VCaP (cell line): ENCODE data around the gene SPCS1.

Source experiments
- H3K27ac ChIP-seq: fragments of 450-650 bp; 2 replicates; pipeline ENCODE4 v1.5.1; 2017
- TF ChIP-seq, protein P1 (sequence below): fragments of 450-650 bp; conservative IDR thresholded peaks from 2 replicates; pipeline ENCODE4 v1.5.1; 2017; ENCODE audit warnings: mild to moderate bottlenecking, moderate library complexity

The SPCS1 gene

DNA sequence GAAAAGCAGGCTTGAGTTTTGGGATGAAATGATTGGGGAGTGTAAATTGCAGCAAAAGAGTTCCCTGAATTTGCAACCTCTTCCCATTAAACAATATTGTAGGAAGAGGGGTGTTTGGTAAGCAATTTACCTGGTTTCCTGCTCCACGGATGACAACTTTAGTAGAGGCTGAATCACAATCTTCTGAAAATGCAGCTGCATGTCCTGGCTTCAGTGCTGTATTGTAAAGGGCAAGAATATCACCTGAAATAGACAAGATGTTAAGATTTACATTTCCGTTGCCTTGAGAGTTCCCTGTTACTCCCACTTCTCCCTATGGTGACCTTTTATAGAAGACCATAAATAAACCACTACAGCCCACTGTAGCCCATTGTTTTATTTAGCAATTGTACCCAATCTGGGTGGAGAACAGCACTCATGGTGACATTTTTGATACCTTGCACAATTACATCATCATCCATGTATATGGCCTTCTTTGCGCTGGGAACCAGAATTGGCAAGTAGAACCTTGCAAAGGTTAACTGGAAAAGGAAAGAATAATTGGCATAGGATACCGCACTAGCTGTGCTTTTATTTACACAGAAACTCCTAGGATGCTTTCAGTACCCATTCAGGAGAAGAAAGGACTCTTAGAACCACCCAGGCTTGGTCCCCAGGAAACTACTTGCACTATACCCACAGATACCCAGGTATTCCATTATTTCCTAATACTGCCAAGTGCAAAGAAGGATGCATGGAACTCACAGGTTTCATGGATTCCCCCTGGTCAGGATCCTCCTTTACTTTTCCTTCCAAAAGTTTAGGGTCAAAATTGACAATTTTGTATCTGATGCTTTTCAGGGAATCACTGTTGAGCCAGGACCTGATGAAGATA, 9.9 kb upstream of the SPCS1 start:
- TF ChIP-seq, protein P1, sequence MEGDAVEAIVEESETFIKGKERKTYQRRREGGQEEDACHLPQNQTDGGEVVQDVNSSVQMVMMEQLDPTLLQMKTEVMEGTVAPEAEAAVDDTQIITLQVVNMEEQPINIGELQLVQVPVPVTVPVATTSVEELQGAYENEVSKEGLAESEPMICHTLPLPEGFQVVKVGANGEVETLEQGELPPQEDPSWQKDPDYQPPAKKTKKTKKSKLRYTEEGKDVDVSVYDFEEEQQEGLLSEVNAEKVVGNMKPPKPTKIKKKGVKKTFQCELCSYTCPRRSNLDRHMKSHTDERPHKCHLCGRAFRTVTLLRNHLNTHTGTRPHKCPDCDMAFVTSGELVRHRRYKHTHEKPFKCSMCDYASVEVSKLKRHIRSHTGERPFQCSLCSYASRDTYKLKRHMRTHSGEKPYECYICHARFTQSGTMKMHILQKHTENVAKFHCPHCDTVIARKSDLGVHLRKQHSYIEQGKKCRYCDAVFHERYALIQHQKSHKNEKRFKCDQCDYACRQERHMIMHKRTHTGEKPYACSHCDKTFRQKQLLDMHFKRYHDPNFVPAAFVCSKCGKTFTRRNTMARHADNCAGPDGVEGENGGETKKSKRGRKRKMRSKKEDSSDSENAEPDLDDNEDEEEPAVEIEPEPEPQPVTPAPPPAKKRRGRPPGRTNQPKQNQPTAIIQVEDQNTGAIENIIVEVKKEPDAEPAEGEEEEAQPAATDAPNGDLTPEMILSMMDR, result no peak
- H3K27ac ChIP-seq, result peak overlapping the region; percentile 97; the same call in 1 of the 2 replicates

DNA sequence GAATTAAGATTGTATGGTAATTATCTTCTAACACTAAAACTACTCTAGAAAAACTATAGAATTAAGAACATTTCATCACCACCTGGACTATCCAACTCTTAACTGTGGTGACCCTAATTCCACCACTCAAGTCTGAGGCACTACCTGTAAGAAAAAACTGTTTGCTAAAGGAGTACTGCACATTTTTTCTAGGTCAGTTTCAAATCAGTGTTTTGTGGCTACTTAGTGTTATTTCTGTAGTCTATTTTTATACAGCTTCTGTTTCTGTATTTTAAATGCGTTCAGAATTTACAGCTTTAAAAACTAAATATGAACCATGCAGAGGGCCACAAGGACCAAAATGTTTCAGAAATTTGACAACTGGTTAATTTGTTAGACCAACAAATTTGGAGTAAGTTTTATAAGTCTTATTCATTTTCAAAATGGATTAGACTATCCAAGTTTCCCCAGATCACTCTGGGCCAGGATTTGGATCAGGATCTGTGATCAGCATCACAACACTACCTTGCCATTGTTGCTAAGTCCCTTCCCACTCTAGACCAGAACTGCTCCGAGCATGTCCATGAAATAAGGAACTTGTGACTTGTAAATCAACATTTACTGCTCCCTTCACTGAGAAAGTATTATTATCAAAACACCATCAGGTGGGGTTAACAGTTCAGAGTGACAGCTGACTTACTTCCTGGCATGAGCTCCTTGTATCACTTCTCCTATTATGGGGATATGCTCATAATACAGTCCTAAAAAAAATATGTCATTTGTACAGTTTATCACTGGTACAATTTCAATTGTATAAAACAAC, 8.9 kb upstream of the SPCS1 start:
- H3K27ac ChIP-seq, result peak overlapping the region; percentile 97; the same call in 1 of the 2 replicates

DNA sequence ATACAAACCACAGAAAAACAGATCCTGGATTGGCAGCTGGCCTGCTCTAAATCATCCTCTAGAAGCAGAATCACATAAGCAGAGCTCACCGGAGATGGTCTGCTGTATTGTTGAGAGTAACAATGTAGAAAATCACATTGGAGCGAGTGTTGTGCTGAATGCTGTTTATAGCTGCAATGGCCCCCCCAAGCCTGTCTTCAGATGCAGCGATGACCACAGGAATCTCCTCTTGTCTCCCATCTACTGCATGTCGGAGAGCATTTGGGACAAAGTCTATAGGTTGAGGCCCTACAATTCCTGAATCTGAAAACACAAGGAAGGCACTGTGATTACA, 8.3 kb upstream of the SPCS1 start:
- TF ChIP-seq, protein P1, result no peak
- peak overlapping the region; percentile 1; the same call in 1 of the 2 replicates for H3K27ac ChIP-seq

More for the DNA sequence above, 8.9 kb upstream of the SPCS1 start:
- TF ChIP-seq, protein P1, result no peak

DNA sequence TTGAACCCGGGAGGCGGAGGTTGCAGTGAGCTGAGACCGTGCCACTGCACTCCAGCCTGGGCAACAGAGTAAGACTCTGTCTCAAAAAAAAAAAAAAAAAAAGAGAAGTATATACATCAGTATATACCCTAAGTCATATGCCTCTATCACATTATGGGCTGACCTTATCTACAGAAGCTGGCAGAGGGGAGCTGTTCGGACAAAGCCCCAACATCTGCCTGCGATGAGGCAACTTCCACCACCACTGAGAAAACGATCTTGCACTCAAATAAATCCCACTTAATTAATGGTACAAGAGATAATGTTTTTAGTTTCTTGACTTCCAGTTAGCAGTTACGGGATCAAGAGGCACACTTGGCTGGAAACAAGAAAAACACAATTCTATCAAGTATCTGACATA, 2.6 kb upstream of the SPCS1 start:
- peak overlapping the region; percentile 95 for H3K27ac ChIP-seq
- TF ChIP-seq, protein P1, result no peak

DNA sequence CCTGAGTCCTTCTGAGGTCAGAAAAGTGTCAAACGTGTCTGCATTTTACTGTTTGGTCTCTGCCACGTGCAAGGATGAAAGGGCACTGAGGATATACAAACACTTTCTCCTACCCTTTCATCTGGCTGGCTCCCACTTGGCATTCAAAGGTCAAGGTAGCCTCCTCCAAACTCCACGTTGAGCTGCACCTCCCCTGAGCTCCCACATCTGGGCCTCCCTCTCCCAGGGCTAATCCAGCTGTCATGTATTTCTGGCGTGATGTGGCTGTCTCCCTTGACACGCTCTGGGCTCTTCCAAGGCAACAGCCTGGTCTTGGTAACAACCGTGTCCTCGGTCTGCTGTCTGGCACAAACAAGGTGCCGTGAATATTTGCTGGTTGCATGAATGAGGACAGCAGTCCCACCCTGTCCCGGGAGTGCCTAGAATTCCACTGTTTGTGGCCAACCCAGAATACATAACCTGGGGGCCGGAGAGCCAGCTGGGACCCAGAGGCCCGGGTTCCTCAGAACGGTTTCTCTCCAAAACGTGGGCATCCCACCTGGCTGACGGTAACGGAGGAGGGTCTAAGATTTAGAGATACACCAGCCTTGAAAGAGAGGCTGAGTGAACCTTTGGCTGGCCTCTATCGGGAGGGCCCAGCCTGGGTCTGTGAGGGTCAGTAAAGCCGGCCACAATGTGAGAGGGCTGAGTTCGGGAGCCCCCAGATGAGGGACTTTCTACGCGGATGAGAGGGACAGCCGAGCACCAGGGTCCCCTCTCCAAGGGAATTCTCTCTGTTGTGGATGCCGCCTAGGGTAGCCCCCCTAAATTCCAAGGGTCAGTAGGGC, 1.1 kb upstream of the SPCS1 start:
- TF ChIP-seq, protein P1, result no peak
- peak overlapping the region; percentile 95 for H3K27ac ChIP-seq

DNA sequence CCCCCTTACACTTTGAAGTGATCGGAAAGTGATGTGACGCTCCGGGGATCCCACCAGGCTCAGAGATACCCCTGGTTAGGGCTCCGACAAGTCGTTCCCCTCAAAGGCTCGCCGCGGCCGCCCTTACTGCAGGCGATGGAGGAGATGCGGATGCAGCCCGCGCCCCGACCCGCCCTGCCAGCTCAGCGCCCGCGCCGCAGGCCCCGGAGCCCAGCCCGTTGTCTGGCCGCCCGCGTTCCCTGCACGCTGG, 543 bp upstream of the SPCS1 start:
- H3K27ac ChIP-seq, result peak overlapping the region; percentile 95
- TF ChIP-seq, protein P1, result no peak

DNA sequence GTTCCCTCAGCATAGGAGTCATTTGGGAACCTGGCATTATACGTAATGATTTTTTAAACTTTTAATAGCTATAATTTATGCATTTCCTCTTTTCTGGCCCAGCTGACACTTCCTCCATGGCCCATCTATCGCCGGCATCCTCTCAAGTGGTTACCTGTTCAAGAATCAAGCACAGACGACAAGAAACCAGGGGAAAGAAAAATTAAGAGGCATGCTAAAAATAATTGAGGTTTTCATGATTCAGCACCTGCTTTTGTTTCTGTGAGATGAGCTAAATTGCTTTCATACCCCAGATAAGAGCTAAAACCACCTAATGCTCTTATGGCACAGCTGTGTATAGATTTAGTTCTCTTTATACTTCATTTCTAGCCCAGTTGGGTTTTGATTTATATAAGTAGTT, 1.7 kb downstream of the SPCS1 start:
- TF ChIP-seq, protein P1, result no peak
- H3K27ac ChIP-seq, result peak overlapping the region; percentile 95
